ENCODE data around the gene SMG6.

The SMG6 gene

GRCh38 chr17:2040942-2041560 lies 262.5 kb downstream of the SMG6 start:
- DNase-seq (ENCODE audit: low spot score), result no peak

GRCh38 chr17:2040219-2040827 lies 263.3 kb downstream of the SMG6 start:
- in situ Hi-C loops (cut with MboI; ENCODE audit: low pct_unique_long_range_greater_than_20kb, low sequenced_read_pairs, unreplicated experiment), result loop anchor here (25.0 kb wide), 1 partner anchor 328 kb away; the partner anchor contains the start of genes TLCD2 and WDR81
- DNase-seq (ENCODE audit: low spot score), result no peak
- no peak for TF ChIP-seq CTCF (IDR thresholded peaks at IDR 0.05; ENCODE audit: extremely low read depth, insufficient read depth, missing control alignments)

More at GRCh38 chr17:2040942-2041560, 262.5 kb downstream of the SMG6 start:
- TF ChIP-seq CTCF (IDR thresholded peaks at IDR 0.05; ENCODE audit: extremely low read depth, insufficient read depth, missing control alignments), result no peak
- in situ Hi-C loops (cut with MboI; ENCODE audit: low pct_unique_long_range_greater_than_20kb, low sequenced_read_pairs, unreplicated experiment), result loop anchor here (25.0 kb wide), 1 partner anchor 329 kb away; the partner anchor contains the start of genes TLCD2 and WDR81

GRCh38 chr17:2037155-2037554 lies 266.4 kb downstream of the SMG6 start:
- in situ Hi-C loops (cut with MboI; ENCODE audit: low pct_unique_long_range_greater_than_20kb, low sequenced_read_pairs, unreplicated experiment), result loop anchor here (25.0 kb wide), 1 partner anchor 325 kb away; the partner anchor contains the start of genes TLCD2 and WDR81
- no peak for DNase-seq (ENCODE audit: low spot score)
- no peak for TF ChIP-seq CTCF (IDR thresholded peaks at IDR 0.05; ENCODE audit: extremely low read depth, insufficient read depth, missing control alignments)

- DNase-seq (ENCODE audit: low spot score), result no peak
- no peak for TF ChIP-seq CTCF (IDR thresholded peaks at IDR 0.05; ENCODE audit: extremely low read depth, insufficient read depth, missing control alignments)
- in situ Hi-C loops (cut with MboI; ENCODE audit: low pct_unique_long_range_greater_than_20kb, low sequenced_read_pairs, unreplicated experiment), result loop anchor here (25.0 kb wide), 1 partner anchor 324 kb away; the partner anchor contains the start of genes TLCD2 and WDR81
Measured at GRCh38 chr17:2035541-2036488, 267.8 kb downstream of the SMG6 start.

- no peak for TF ChIP-seq CTCF (IDR thresholded peaks at IDR 0.05; ENCODE audit: extremely low read depth, insufficient read depth, missing control alignments)
- in situ Hi-C loops (cut with MboI; ENCODE audit: low pct_unique_long_range_greater_than_20kb, low sequenced_read_pairs, unreplicated experiment), result loop anchor here (25.0 kb wide), 1 partner anchor 323 kb away; the partner anchor contains the start of genes TLCD2 and WDR81
- DNase-seq (ENCODE audit: low spot score), result no peak
Measured at GRCh38 chr17:2034806-2035540, 268.6 kb downstream of the SMG6 start.

Data from GM13977 (cell line).